GM23338 (cell line): ENCODE data around the gene IL17RB. TPM values are rescaled to one million over a fixed set of nuclear protein-coding genes. Genes with fewer than 3 reads are reported as not detected.

Source experiments
- ATAC-seq: fragments of 200-7000 bp; cut with Tn5 transposase; 3 replicates; pipeline ENCODE4 v1.9.1; 2020
- DNase-seq: peaks from one replicate; pipeline ENCODE4 v3.0.0-alpha.2; 2015; ENCODE audit warnings: low spot score
- H2AFZ ChIP-seq: fragments of 200-600 bp; sonication (generic); 2 replicates; pipeline ENCODE4 v1.8.0; 2016; ENCODE audit warnings: antibody characterized with exemption, mild to moderate bottlenecking, moderate library complexity
- H3F3A ChIP-seq: fragments of 200-600 bp; sonication (generic); replicated peaks from 2 replicates; pipeline ENCODE4 v1.8.0; 2017; ENCODE audit warnings: antibody characterized with exemption, mixed run types, low read depth
- H3K27ac ChIP-seq: fragments of 200-600 bp; sonication (generic); 2 replicates; pipeline ENCODE4 v1.6.1; 2016; ENCODE audit warnings: low read depth
- H3K27me3 ChIP-seq: fragments of 200-600 bp; sonication (generic); 2 replicates; pipeline ENCODE4 v1.8.0; 2016; ENCODE audit warnings: mild to moderate bottlenecking, mixed run types, moderate library complexity; ENCODE audit not compliant: insufficient read depth
- H3K36me3 ChIP-seq: fragments of 200-600 bp; sonication (generic); 2 replicates; pipeline ENCODE4 v1.8.0; 2016; ENCODE audit warnings: mild to moderate bottlenecking; ENCODE audit not compliant: insufficient read depth
- H3K4me1 ChIP-seq: fragments of 200-600 bp; sonication (generic); 2 replicates; pipeline ENCODE4 v1.8.0; 2016; ENCODE audit warnings: mild to moderate bottlenecking, moderate library complexity; ENCODE audit not compliant: insufficient read depth
- H3K4me2 ChIP-seq: fragments of 200-600 bp; sonication (generic); 2 replicates; pipeline ENCODE4 v1.7.1; 2017; ENCODE audit warnings: mixed run types
- H3K4me3 ChIP-seq: fragments of 200-600 bp; sonication (generic); 2 replicates; pipeline ENCODE4 v1.6.1; 2016; ENCODE audit warnings: mixed run types
- H3K79me2 ChIP-seq: fragments of 200-600 bp; sonication (generic); replicated peaks from 2 replicates; pipeline ENCODE4 v1.8.0; 2017; ENCODE audit warnings: mild to moderate bottlenecking; ENCODE audit not compliant: insufficient read depth
- H3K9me2 ChIP-seq: fragments of 200-600 bp; sonication (generic); 2 replicates; pipeline ENCODE4 v1.8.0; 2017; ENCODE audit not compliant: insufficient read depth
- H4K20me1 ChIP-seq: fragments of 200-600 bp; sonication (generic); replicated peaks from 2 replicates; pipeline ENCODE4 v1.8.0; 2017; ENCODE audit warnings: mild to moderate bottlenecking; ENCODE audit not compliant: insufficient read depth
- H3K27ac Mint-ChIP-seq: 2 replicates; pipeline ENCODE4 v1.8.0; 2020; ENCODE audit warnings: inconsistent platforms, mild to moderate bottlenecking, moderate library complexity, mixed read lengths
- H3K27me3 Mint-ChIP-seq: 3 replicates; pipeline ENCODE4 v1.8.0; 2022; ENCODE audit warnings: low read depth, mild to moderate bottlenecking, moderate library complexity, mixed read lengths, inconsistent platforms; ENCODE audit not compliant: insufficient read depth, poor library complexity
- H3K36me3 Mint-ChIP-seq: 3 replicates; pipeline ENCODE4 v1.8.0; 2021; ENCODE audit warnings: low read depth, mild to moderate bottlenecking, inconsistent platforms, moderate library complexity, mixed read lengths
- H3K4me1 Mint-ChIP-seq: 3 replicates; pipeline ENCODE4 v1.8.0; 2020; ENCODE audit warnings: mild to moderate bottlenecking, inconsistent platforms, mixed read lengths
- H3K4me3 Mint-ChIP-seq: 3 replicates; pipeline ENCODE4 v1.8.0; 2021; ENCODE audit warnings: moderate library complexity, mild to moderate bottlenecking, inconsistent platforms, mixed read lengths
- H3K9me3 Mint-ChIP-seq: 3 replicates; pipeline ENCODE4 v1.8.0; 2020; ENCODE audit warnings: moderate library complexity, mild to moderate bottlenecking, inconsistent platforms, mixed read lengths
- CTCF ChIP-seq, 2 experiments: fragments of 200-600 bp in 1 of 2; sonication (generic) in 1 of 2; conservative IDR thresholded peaks; 2 replicates each; pipeline versions ENCODE4 v1.5.1 to v1.6.1; 2016 to 2017; ENCODE audit warnings: antibody characterized with exemption in 2 of 2, low read depth in 2 of 2, mild to moderate bottlenecking in 2 of 2, moderate library complexity in 1 of 2
- ETS1 ChIP-seq: IDR thresholded peaks from 2 replicates; pipeline ENCODE4 v1.6.1; 2016; ENCODE audit warnings: antibody characterized with exemption
- EZH2 ChIP-seq: fragments of 200-600 bp; sonication (generic); IDR thresholded peaks from one replicate; pipeline ENCODE4 v1.8.0; 2017; ENCODE audit warnings: antibody characterized with exemption, mild to moderate bottlenecking, low read depth; ENCODE audit not compliant: unreplicated experiment
- NANOG ChIP-seq: IDR thresholded peaks from 2 replicates; pipeline ENCODE4 v1.6.1; 2016; ENCODE audit warnings: antibody characterized with exemption, borderline replicate concordance
- POLR2AphosphoS5 ChIP-seq: IDR thresholded peaks from 2 replicates; pipeline ENCODE4 v1.6.1; 2016; ENCODE audit warnings: antibody characterized with exemption, low read depth
- STAT1 ChIP-seq: IDR thresholded peaks from one replicate; pipeline ENCODE4 v1.6.1; 2016; ENCODE audit warnings: antibody characterized with exemption; ENCODE audit not compliant: unreplicated experiment
- ZNF331 ChIP-seq: fragments of 250-450 bp; sonication (Bioruptor Pico); IDR thresholded peaks from 2 replicates; pipeline ENCODE4 v1.5.0; 2020; ENCODE audit warnings: low read depth, mild to moderate bottlenecking, moderate library complexity
- ZNF462 ChIP-seq: fragments of 250-450 bp; sonication (Bioruptor Pico); IDR thresholded peaks from 2 replicates; pipeline ENCODE4 v1.5.0; 2020; ENCODE audit warnings: mild to moderate bottlenecking, moderate library complexity
- polyA plus RNA-seq: library from polyadenylated mRNA; unstranded; fragments of >200 nt; fragmentation: Nextera tagmentation; extraction: Ambion mirVana; gene quantifications from 2 replicates; pipeline ENCODE4 v1.2.1, GENCODE V29; 2016
- total RNA-seq: library from RNA; depleted of rRNA; stranded (reverse); fragments of >200 nt; shearing (Covaris generic); gene quantifications from 2 replicates; pipeline ENCODE4 v1.2.3, GENCODE V29; 2014

IL17RB gene
- total and polyA plus RNA-seq, 2 experiments from 2014 or later, result 5.7 to 6.9 TPM

GRCh38 chr3:53821631-53822121, 24.7 kb upstream of the IL17RB start:
- no peak overlapping the region for H3K4me3 Mint-ChIP-seq
- Histone ChIP-seq H3F3A (no peaks in the 10 kb centered on the region), H3K27me3 (no peaks in the 10 kb centered on the region), H3K9me2 (no peaks in the 10 kb centered on the region), H4K20me1 (no peaks in the 10 kb centered on the region; the same call in 1 of the 2 replicates), H2AFZ (no peak overlapping the region), H3K27ac (no peak overlapping the region), H3K36me3 (no peaks in the 10 kb centered on the region; the same call in 1 of the 2 replicates), H3K4me2 (no peak overlapping the region), H3K4me1 (no peaks in the 10 kb centered on the region), H3K4me3 (no peak overlapping the region), H3K79me2 (no peaks in the 10 kb centered on the region)
- peaks cover 2% of the 10 kb centered on the region for H3K27me3 Mint-ChIP-seq
- peaks cover 12% of the 10 kb centered on the region; the same call in 1 of the 3 replicates for H3K36me3 Mint-ChIP-seq
- H3K9me3 Mint-ChIP-seq, result no peaks in the 10 kb centered on the region
- ATAC-seq (no peak), DNase-seq (no peak)
- TF ChIP-seq ZNF462 (CRISPR knock-in tag) (no peak), STAT1 (no peak)
- no peak overlapping the region for H3K27ac Mint-ChIP-seq
- peaks cover 10% of the 10 kb centered on the region for H3K4me1 Mint-ChIP-seq

- DNase-seq (no peak), ATAC-seq (no peak)
- peaks cover 10% of the 10 kb centered on the region for H3K4me1 Mint-ChIP-seq
- H3K9me2 ChIP-seq, result no peaks in the 10 kb centered on the region
- H3K27me3 ChIP-seq, result no peaks in the 10 kb centered on the region
- H2AFZ ChIP-seq, result no peak overlapping the region
- H3K4me3 ChIP-seq, result no peak overlapping the region
- no peaks in the 10 kb centered on the region; the same call in 1 of the 2 replicates for H4K20me1 ChIP-seq
- H3F3A ChIP-seq, result no peaks in the 10 kb centered on the region
- peaks cover 2% of the 10 kb centered on the region for H3K27me3 Mint-ChIP-seq
- H3K4me3 Mint-ChIP-seq, result no peak overlapping the region
- H3K4me2 ChIP-seq, result no peak overlapping the region
- H3K27ac Mint-ChIP-seq, result no peak overlapping the region
- H3K79me2 ChIP-seq, result no peaks in the 10 kb centered on the region
- H3K9me3 Mint-ChIP-seq, result no peaks in the 10 kb centered on the region
- H3K27ac ChIP-seq, result no peak overlapping the region
- H3K4me1 ChIP-seq, result no peaks in the 10 kb centered on the region
- no peaks in the 10 kb centered on the region; the same call in 1 of the 2 replicates for H3K36me3 ChIP-seq
- H3K36me3 Mint-ChIP-seq, result peaks cover 12% of the 10 kb centered on the region; the same call in 1 of the 3 replicates
- TF ChIP-seq ETS1 (no peak), CTCF (conservative IDR thresholded peaks at IDR 0.05; ENCODE audit: low read depth in 2 of 2) (no peak), ZNF331 (CRISPR knock-in tag) (no peak), POLR2AphosphoS5 (no peak), EZH2 (no peak), NANOG (no peak)
Observed at GRCh38 chr3:53822331-53822741, 24.0 kb upstream of the IL17RB start.
